GM23338 (cell line): ENCODE data around the gene KLK1. TPM values are rescaled to one million over a fixed set of nuclear protein-coding genes. Genes with fewer than 3 reads are reported as not detected.

Source experiments
- ATAC-seq: fragments of 200-7000 bp; cut with Tn5 transposase; 3 replicates; pipeline ENCODE4 v1.9.1; 2020
- DNase-seq: peaks from one replicate; pipeline ENCODE4 v3.0.0-alpha.2; 2015; ENCODE audit warnings: low spot score
- H2AFZ ChIP-seq: fragments of 200-600 bp; sonication (generic); 2 replicates; pipeline ENCODE4 v1.8.0; 2016; ENCODE audit warnings: antibody characterized with exemption, mild to moderate bottlenecking, moderate library complexity
- H3F3A ChIP-seq: fragments of 200-600 bp; sonication (generic); replicated peaks from 2 replicates; pipeline ENCODE4 v1.8.0; 2017; ENCODE audit warnings: antibody characterized with exemption, mixed run types, low read depth
- H3K27ac ChIP-seq: fragments of 200-600 bp; sonication (generic); 2 replicates; pipeline ENCODE4 v1.6.1; 2016; ENCODE audit warnings: low read depth
- H3K27me3 ChIP-seq: fragments of 200-600 bp; sonication (generic); 2 replicates; pipeline ENCODE4 v1.8.0; 2016; ENCODE audit warnings: mild to moderate bottlenecking, mixed run types, moderate library complexity; ENCODE audit not compliant: insufficient read depth
- H3K36me3 ChIP-seq: fragments of 200-600 bp; sonication (generic); 2 replicates; pipeline ENCODE4 v1.8.0; 2016; ENCODE audit warnings: mild to moderate bottlenecking; ENCODE audit not compliant: insufficient read depth
- H3K4me1 ChIP-seq: fragments of 200-600 bp; sonication (generic); 2 replicates; pipeline ENCODE4 v1.8.0; 2016; ENCODE audit warnings: mild to moderate bottlenecking, moderate library complexity; ENCODE audit not compliant: insufficient read depth
- H3K4me2 ChIP-seq: fragments of 200-600 bp; sonication (generic); 2 replicates; pipeline ENCODE4 v1.7.1; 2017; ENCODE audit warnings: mixed run types
- H3K4me3 ChIP-seq: fragments of 200-600 bp; sonication (generic); 2 replicates; pipeline ENCODE4 v1.6.1; 2016; ENCODE audit warnings: mixed run types
- H3K79me2 ChIP-seq: fragments of 200-600 bp; sonication (generic); replicated peaks from 2 replicates; pipeline ENCODE4 v1.8.0; 2017; ENCODE audit warnings: mild to moderate bottlenecking; ENCODE audit not compliant: insufficient read depth
- H3K9me2 ChIP-seq: fragments of 200-600 bp; sonication (generic); 2 replicates; pipeline ENCODE4 v1.8.0; 2017; ENCODE audit not compliant: insufficient read depth
- H4K20me1 ChIP-seq: fragments of 200-600 bp; sonication (generic); replicated peaks from 2 replicates; pipeline ENCODE4 v1.8.0; 2017; ENCODE audit warnings: mild to moderate bottlenecking; ENCODE audit not compliant: insufficient read depth
- H3K27ac Mint-ChIP-seq: 2 replicates; pipeline ENCODE4 v1.8.0; 2020; ENCODE audit warnings: inconsistent platforms, mild to moderate bottlenecking, moderate library complexity, mixed read lengths
- H3K27me3 Mint-ChIP-seq: 3 replicates; pipeline ENCODE4 v1.8.0; 2022; ENCODE audit warnings: low read depth, mild to moderate bottlenecking, moderate library complexity, mixed read lengths, inconsistent platforms; ENCODE audit not compliant: insufficient read depth, poor library complexity
- H3K36me3 Mint-ChIP-seq: 3 replicates; pipeline ENCODE4 v1.8.0; 2021; ENCODE audit warnings: low read depth, mild to moderate bottlenecking, inconsistent platforms, moderate library complexity, mixed read lengths
- H3K4me1 Mint-ChIP-seq: 3 replicates; pipeline ENCODE4 v1.8.0; 2020; ENCODE audit warnings: mild to moderate bottlenecking, inconsistent platforms, mixed read lengths
- H3K4me3 Mint-ChIP-seq: 3 replicates; pipeline ENCODE4 v1.8.0; 2021; ENCODE audit warnings: moderate library complexity, mild to moderate bottlenecking, inconsistent platforms, mixed read lengths
- H3K9me3 Mint-ChIP-seq: 3 replicates; pipeline ENCODE4 v1.8.0; 2020; ENCODE audit warnings: moderate library complexity, mild to moderate bottlenecking, inconsistent platforms, mixed read lengths
- CREB1 ChIP-seq: fragments of 250-450 bp; sonication (Bioruptor Pico); IDR thresholded peaks from 2 replicates; pipeline ENCODE4 v1.5.0; 2020; ENCODE audit warnings: low read depth, mild to moderate bottlenecking, moderate library complexity
- CTCF ChIP-seq, 2 experiments: fragments of 200-600 bp in 1 of 2; sonication (generic) in 1 of 2; conservative IDR thresholded peaks; 2 replicates each; pipeline versions ENCODE4 v1.5.1 to v1.6.1; 2016 to 2017; ENCODE audit warnings: antibody characterized with exemption in 2 of 2, low read depth in 2 of 2, mild to moderate bottlenecking in 2 of 2, moderate library complexity in 1 of 2
- ETS1 ChIP-seq: IDR thresholded peaks from 2 replicates; pipeline ENCODE4 v1.6.1; 2016; ENCODE audit warnings: antibody characterized with exemption
- EZH2 ChIP-seq: fragments of 200-600 bp; sonication (generic); IDR thresholded peaks from one replicate; pipeline ENCODE4 v1.8.0; 2017; ENCODE audit warnings: antibody characterized with exemption, mild to moderate bottlenecking, low read depth; ENCODE audit not compliant: unreplicated experiment
- EZH2phosphoT487 ChIP-seq: fragments of 200-600 bp; sonication (generic); IDR thresholded peaks from one replicate; pipeline ENCODE4 v1.8.1; 2018; ENCODE audit warnings: antibody characterized with exemption; ENCODE audit not compliant: unreplicated experiment
- JUNB ChIP-seq: IDR thresholded peaks from one replicate; pipeline ENCODE4 v1.6.1; 2016; ENCODE audit warnings: antibody characterized with exemption; ENCODE audit not compliant: unreplicated experiment
- STAT1 ChIP-seq: IDR thresholded peaks from one replicate; pipeline ENCODE4 v1.6.1; 2016; ENCODE audit warnings: antibody characterized with exemption; ENCODE audit not compliant: unreplicated experiment
- ZNF331 ChIP-seq: fragments of 250-450 bp; sonication (Bioruptor Pico); IDR thresholded peaks from 2 replicates; pipeline ENCODE4 v1.5.0; 2020; ENCODE audit warnings: low read depth, mild to moderate bottlenecking, moderate library complexity
- polyA plus RNA-seq: library from polyadenylated mRNA; unstranded; fragments of >200 nt; fragmentation: Nextera tagmentation; extraction: Ambion mirVana; gene quantifications from 2 replicates; pipeline ENCODE4 v1.2.1, GENCODE V29; 2016
- total RNA-seq: library from RNA; depleted of rRNA; stranded (reverse); fragments of >200 nt; shearing (Covaris generic); gene quantifications from 2 replicates; pipeline ENCODE4 v1.2.3, GENCODE V29; 2014
- TF ChIP-seq, protein P1 (sequence below): IDR thresholded peaks from one replicate; pipeline ENCODE4 v1.6.1; 2018; ENCODE audit warnings: antibody characterized with exemption; ENCODE audit not compliant: unreplicated experiment
- TF ChIP-seq, protein P2 (sequence below): fragments of 250-450 bp; sonication (Bioruptor Pico); IDR thresholded peaks from 2 replicates; pipeline ENCODE4 v1.5.0; 2020; ENCODE audit warnings: mild to moderate bottlenecking, moderate library complexity

KLK1 gene
- total and polyA plus RNA-seq, 2 experiments from 2014 or later = 0.31 to 3.0 TPM

- TF ChIP-seq ZNF331 (CRISPR knock-in tag) (no peak), CREB1 (no peak), JUNB (no peak), ETS1 (no peak), EZH2 (no peak), CTCF (conservative IDR thresholded peaks at IDR 0.05; ENCODE audit: low read depth in 2 of 2) (no peak)
Observed at GRCh38 chr19:50833117-50833801, 9.7 kb upstream of the KLK1 start, which contains the start of gene KLK15 (continued).

DNA sequence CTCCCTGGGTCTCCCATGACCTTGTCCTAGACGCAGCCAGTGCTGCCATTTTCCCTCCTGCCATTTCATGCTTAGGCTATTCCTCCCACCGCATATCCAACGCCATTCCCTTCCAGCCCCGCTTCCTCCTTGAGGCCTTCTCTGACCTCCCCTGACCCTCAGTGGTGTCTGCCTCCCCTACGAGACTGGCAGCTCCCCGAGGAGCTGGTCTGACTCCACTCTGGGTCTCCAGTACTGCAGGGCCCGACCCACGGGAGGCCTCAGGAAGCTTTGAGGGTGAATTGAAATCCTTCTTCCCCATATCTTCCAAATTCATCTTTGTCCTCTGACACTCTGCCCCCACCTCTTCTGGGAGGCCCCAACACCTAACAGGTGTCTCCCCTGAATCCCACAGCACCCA is 9.1 kb upstream of the KLK1 start:
- H3K9me2 ChIP-seq = 0 out of 2 replicates have a peak, but pooled peaks cover 2% of the 10 kb centered on the region
- H3K36me3 ChIP-seq = no peaks in the 10 kb centered on the region
- H3K4me3 ChIP-seq = no peak overlapping the region
- ATAC-seq = no peak
- H3K27ac ChIP-seq = no peak overlapping the region
- peaks cover 28% of the 10 kb centered on the region for H3K27me3 ChIP-seq
- Mint-ChIP-seq H3K36me3 (no peaks in the 10 kb centered on the region; the same call in 2 of the 3 replicates), H3K4me1 (peaks cover 4% of the 10 kb centered on the region; the same call in 1 of the 3 replicates), H3K9me3 (peaks cover 2% of the 10 kb centered on the region; the same call in 1 of the 3 replicates), H3K4me3 (no peak overlapping the region), H3K27ac (no peak overlapping the region), H3K27me3 (peaks cover 26% of the 10 kb centered on the region)
- peaks cover 5% of the 10 kb centered on the region for H3K4me1 ChIP-seq
- TF ChIP-seq STAT1 = no peak
- TF ChIP-seq, protein P1, sequence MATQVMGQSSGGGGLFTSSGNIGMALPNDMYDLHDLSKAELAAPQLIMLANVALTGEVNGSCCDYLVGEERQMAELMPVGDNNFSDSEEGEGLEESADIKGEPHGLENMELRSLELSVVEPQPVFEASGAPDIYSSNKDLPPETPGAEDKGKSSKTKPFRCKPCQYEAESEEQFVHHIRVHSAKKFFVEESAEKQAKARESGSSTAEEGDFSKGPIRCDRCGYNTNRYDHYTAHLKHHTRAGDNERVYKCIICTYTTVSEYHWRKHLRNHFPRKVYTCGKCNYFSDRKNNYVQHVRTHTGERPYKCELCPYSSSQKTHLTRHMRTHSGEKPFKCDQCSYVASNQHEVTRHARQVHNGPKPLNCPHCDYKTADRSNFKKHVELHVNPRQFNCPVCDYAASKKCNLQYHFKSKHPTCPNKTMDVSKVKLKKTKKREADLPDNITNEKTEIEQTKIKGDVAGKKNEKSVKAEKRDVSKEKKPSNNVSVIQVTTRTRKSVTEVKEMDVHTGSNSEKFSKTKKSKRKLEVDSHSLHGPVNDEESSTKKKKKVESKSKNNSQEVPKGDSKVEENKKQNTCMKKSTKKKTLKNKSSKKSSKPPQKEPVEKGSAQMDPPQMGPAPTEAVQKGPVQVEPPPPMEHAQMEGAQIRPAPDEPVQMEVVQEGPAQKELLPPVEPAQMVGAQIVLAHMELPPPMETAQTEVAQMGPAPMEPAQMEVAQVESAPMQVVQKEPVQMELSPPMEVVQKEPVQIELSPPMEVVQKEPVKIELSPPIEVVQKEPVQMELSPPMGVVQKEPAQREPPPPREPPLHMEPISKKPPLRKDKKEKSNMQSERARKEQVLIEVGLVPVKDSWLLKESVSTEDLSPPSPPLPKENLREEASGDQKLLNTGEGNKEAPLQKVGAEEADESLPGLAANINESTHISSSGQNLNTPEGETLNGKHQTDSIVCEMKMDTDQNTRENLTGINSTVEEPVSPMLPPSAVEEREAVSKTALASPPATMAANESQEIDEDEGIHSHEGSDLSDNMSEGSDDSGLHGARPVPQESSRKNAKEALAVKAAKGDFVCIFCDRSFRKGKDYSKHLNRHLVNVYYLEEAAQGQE = no peak
- TF ChIP-seq, protein P2, sequence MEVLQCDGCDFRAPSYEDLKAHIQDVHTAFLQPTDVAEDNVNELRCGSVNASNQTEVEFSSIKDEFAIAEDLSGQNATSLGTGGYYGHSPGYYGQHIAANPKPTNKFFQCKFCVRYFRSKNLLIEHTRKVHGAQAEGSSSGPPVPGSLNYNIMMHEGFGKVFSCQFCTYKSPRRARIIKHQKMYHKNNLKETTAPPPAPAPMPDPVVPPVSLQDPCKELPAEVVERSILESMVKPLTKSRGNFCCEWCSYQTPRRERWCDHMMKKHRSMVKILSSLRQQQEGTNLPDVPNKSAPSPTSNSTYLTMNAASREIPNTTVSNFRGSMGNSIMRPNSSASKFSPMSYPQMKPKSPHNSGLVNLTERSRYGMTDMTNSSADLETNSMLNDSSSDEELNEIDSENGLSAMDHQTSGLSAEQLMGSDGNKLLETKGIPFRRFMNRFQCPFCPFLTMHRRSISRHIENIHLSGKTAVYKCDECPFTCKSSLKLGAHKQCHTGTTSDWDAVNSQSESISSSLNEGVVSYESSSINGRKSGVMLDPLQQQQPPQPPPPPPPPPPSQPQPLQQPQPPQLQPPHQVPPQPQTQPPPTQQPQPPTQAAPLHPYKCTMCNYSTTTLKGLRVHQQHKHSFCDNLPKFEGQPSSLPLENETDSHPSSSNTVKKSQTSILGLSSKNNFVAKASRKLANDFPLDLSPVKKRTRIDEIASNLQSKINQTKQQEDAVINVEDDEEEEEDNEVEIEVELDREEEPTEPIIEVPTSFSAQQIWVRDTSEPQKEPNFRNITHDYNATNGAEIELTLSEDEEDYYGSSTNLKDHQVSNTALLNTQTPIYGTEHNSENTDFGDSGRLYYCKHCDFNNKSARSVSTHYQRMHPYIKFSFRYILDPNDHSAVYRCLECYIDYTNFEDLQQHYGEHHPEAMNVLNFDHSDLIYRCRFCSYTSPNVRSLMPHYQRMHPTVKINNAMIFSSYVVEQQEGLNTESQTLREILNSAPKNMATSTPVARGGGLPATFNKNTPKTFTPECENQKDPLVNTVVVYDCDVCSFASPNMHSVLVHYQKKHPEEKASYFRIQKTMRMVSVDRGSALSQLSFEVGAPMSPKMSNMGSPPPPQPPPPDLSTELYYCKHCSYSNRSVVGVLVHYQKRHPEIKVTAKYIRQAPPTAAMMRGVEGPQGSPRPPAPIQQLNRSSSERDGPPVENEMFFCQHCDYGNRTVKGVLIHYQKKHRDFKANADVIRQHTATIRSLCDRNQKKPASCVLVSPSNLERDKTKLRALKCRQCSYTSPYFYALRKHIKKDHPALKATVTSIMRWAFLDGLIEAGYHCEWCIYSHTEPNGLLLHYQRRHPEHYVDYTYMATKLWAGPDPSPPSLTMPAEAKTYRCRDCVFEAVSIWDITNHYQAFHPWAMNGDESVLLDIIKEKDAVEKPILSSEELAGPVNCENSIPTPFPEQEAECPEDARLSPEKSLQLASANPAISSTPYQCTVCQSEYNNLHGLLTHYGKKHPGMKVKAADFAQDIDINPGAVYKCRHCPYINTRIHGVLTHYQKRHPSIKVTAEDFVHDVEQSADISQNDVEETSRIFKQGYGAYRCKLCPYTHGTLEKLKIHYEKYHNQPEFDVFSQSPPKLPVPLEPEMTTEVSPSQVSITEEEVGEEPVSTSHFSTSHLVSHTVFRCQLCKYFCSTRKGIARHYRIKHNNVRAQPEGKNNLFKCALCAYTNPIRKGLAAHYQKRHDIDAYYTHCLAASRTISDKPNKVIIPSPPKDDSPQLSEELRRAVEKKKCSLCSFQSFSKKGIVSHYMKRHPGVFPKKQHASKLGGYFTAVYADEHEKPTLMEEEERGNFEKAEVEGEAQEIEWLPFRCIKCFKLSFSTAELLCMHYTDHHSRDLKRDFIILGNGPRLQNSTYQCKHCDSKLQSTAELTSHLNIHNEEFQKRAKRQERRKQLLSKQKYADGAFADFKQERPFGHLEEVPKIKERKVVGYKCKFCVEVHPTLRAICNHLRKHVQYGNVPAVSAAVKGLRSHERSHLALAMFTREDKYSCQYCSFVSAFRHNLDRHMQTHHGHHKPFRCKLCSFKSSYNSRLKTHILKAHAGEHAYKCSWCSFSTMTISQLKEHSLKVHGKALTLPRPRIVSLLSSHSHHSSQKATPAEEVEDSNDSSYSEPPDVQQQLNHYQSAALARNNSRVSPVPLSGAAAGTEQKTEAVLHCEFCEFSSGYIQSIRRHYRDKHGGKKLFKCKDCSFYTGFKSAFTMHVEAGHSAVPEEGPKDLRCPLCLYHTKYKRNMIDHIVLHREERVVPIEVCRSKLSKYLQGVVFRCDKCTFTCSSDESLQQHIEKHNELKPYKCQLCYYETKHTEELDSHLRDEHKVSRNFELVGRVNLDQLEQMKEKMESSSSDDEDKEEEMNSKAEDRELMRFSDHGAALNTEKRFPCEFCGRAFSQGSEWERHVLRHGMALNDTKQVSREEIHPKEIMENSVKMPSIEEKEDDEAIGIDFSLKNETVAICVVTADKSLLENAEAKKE (CRISPR knock-in tag) = no peak
- TF ChIP-seq CREB1 = no peak
- TF ChIP-seq JUNB = no peak
- no peak for TF ChIP-seq EZH2
- no peak for TF ChIP-seq ZNF331 (CRISPR knock-in tag)
- TF ChIP-seq EZH2phosphoT487 = no peak
- H3F3A ChIP-seq = 0 out of 2 replicates have a peak, but pooled peaks cover 3% of the 10 kb centered on the region
- no peaks in the 10 kb centered on the region for H4K20me1 ChIP-seq
- no peak overlapping the region for H2AFZ ChIP-seq
- no peak for DNase-seq
- H3K4me2 ChIP-seq = no peak overlapping the region
- no peaks in the 10 kb centered on the region for H3K79me2 ChIP-seq
